HL-60 (cell line): Measurements from ENCODE around the gene PPP1R13L.

Source experiments
- CTCF ChIP-seq: IDR thresholded peaks from one replicate; pipeline ENCODE4 v1.5.1; 2011; ENCODE audit warnings: low read length, control low read depth, inconsistent platforms; ENCODE audit not compliant: insufficient read depth
- GABPA ChIP-seq: IDR thresholded peaks from 2 replicates; pipeline ENCODE4 v1.6.1; 2012; ENCODE audit warnings: low read depth
- POLR2AphosphoS5 ChIP-seq: IDR thresholded peaks from 2 replicates; pipeline ENCODE4 v1.6.1; 2012; ENCODE audit warnings: low read depth
- SPI1 ChIP-seq: IDR thresholded peaks from 2 replicates; pipeline ENCODE4 v1.6.1; 2012; ENCODE audit warnings: low read depth, mild to moderate bottlenecking, borderline replicate concordance
- TF ChIP-seq, protein P1 (sequence below): IDR thresholded peaks from 2 replicates; pipeline ENCODE4 v1.6.1; 2012; ENCODE audit warnings: low read depth; ENCODE audit not compliant: insufficient replicate concordance

DNA sequence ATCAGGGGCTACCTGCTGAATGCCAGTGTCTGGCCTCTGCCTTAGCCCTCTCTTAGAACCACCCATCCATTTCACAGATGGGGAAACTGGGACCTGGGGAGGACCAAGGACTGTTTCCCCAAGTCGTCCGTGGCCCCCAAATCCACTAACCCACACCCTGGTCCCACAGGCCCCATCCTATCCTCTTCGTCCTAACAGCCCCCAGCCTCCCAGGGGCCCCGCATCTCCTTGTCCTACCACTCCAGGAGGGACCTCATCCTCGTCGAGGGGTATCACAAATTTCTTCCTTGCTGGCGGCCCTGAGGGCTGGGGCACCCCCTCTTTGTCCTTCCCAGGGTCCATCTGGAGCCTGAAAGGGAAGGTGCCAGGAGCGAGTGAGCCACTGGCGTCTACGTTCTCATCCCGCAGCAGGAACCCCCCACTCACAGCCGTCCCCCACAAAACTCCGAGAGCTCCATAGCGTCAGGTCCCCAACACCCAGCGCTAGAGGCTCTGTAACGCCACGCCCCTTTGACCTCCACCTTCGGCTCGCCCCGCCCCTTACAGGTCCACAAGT lies 18.2 kb upstream of the PPP1R13L start:
- TF ChIP-seq CTCF (no peak), POLR2AphosphoS5 (no peak), GABPA (no peak), SPI1 (no peak)
- TF ChIP-seq, protein P1, sequence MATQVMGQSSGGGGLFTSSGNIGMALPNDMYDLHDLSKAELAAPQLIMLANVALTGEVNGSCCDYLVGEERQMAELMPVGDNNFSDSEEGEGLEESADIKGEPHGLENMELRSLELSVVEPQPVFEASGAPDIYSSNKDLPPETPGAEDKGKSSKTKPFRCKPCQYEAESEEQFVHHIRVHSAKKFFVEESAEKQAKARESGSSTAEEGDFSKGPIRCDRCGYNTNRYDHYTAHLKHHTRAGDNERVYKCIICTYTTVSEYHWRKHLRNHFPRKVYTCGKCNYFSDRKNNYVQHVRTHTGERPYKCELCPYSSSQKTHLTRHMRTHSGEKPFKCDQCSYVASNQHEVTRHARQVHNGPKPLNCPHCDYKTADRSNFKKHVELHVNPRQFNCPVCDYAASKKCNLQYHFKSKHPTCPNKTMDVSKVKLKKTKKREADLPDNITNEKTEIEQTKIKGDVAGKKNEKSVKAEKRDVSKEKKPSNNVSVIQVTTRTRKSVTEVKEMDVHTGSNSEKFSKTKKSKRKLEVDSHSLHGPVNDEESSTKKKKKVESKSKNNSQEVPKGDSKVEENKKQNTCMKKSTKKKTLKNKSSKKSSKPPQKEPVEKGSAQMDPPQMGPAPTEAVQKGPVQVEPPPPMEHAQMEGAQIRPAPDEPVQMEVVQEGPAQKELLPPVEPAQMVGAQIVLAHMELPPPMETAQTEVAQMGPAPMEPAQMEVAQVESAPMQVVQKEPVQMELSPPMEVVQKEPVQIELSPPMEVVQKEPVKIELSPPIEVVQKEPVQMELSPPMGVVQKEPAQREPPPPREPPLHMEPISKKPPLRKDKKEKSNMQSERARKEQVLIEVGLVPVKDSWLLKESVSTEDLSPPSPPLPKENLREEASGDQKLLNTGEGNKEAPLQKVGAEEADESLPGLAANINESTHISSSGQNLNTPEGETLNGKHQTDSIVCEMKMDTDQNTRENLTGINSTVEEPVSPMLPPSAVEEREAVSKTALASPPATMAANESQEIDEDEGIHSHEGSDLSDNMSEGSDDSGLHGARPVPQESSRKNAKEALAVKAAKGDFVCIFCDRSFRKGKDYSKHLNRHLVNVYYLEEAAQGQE = no peak
